ENCODE measurements around the gene PLPPR1.

The PLPPR1 gene

DNA sequence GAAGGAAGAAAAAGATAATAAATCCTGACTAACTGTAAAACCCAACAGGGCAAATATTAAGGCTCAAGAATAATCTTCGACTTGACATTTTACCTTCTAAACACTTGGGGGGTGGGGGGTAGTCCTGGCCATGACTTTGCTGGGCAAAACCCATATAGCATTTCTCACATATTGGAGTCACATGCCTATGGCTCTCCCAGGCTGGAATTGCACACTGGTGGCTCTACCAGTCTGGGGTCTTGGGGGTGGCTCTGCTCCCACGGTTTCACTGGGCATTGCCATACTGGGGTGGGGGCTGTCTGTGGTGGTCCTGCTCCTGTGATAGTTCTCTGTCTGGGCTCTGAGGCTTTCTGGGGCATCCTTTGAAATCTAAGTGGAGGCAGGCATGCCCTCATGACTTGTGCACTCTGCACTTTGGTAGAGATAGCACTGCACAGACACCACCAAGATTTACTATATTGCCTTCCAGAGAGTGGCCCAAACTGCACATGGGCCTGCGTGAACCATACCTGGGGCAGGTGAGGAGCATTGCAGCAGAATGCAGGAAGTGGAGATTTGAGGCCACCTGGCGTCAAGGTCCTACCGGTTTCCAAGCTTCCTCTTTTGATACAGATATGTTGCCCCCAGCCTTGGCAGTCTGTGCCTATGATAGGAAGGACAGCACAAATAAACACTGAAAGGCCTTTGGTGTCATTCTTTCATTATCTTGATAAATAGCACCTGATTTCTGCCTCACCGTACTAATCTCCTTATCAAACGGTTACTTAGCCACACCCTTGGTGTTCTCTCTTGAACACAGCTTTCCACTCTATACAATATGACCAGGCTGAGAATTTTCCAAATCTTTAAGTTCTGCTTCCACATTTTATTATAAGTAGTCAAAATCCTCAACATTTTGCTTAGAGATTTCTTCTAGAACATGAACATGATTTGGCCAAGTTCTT, 326.5 kb downstream of the PLPPR1 start:
- no peak for DNase-seq

DNA sequence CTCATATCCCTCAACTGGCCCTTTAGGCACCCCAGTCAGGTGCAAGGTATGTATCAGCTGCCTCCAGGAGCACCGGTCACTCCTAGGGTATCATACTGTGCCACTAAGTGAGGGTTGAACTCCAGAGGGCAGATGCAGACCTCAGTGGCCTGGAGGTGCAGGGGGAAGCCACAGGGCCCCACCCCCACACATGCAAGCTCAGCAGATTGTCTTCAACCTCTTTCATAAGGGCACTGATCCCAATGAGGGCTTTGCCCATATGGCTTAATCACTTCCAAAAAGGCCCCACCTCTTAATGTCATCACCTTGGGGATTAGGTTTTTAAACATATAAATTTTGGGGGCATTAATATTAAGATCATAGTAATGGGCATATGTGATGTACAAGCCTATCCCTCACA, 328.1 kb downstream of the PLPPR1 start:
- DNase-seq: no peak

DNA sequence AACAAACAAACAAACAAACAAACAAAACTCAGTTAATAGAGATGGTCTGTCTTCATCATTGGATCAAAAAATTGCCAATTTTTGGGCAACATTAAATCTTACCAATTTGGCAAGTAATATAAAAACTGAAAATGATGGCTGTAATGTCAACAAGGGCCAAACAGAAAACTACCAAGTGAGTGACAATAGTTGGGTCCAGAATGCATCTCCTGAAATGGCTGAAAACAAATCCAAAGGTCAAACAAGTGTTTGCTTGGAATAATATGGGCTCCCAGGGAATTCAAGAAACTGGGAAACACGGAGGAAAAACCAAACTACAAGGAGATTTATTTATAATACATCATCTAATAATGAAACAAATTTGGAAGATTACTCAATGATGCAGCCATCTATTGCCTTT, 331.2 kb downstream of the PLPPR1 start:
- DNase-seq: no peak

DNA sequence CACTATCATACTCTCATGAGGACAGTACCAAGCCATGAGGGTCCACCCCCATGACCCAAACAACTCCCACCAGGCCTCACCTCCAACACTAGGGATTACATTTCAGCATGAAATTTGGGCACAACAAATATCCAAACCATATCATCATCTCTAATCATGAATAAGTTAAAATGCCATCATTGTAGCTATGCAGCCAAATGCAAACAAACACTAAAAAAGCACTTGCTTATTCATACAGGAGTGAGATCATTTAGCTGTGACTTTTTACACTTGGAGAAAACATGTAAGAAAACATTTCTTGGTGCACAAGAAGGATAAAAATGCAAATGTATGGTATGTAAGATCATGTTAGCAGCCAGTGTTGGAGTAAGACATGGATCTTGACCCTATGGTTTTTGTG, 332.1 kb downstream of the PLPPR1 start:
- DNase-seq: no peak

DNA sequence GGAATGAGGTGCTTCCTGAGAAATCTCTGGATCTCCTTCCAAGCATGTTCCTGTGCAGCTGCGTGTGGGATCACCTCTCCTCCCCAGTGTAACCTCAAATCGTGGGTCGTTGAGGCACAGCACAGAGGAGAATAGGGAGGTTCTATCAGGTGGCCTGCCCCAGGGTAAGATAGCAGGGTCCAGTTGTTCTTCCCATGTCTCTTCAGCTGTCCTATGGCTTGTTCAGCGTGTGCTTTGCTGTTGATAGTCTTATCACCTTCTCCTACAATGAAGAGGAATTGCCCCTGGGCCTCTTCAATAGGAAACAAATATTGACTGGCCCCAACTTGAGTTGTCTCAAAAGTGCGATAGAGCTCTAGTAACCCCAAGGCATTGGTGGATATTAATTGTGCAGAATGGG, 333.9 kb downstream of the PLPPR1 start:
- no peak for DNase-seq

DNA sequence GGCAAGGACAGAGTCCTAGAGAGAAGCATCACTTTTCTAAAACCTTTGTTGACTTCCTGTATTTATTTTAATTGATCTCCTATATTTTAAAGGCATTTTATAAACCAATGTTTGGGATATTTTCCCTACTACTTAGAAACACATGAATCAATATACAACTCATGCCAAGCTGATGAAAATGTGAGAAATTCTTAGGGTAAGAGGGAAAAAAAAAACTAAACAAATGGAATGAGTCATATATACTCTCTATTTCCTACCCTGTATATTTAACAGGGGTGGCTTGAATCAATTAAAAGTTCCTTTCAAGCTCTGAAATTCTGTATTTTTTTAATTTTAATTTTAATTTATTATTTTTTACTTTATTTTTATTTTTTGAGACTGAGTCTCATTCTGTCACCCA, 336.7 kb downstream of the PLPPR1 start:
- no peak for DNase-seq

DNA sequence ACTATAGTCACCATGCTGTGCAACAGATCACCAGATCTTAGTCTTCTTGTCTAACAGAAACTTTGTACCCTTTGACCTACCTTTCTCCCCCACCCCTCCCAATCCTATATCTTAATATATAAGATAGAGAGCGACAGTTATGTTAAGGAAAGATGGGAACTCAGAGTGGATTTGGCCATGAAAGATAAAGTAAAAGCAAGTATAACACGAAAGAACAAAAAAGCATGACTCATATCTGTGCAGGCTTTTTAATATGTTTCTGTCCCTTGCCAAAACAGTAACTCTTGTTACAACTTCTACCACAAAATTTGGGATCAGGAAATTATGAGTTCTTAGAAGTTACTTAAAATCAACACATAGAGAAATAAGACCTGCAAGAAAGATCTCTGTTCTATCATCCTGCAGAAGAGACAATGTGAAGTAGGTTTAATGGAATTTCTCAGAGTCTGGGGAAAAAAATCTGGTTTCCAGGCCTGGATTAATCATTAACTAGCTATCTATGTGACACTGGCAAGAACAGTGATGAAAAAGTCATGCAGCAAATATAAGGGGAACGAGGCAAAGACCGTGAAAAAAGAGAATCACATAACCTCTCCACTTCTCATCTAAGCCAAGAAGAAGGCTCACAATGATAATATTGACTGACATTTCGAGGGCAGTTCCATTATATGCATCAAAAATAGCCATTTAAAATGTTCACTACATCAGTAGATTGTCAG, 337.7 kb downstream of the PLPPR1 start:
- no peak for DNase-seq

DNA sequence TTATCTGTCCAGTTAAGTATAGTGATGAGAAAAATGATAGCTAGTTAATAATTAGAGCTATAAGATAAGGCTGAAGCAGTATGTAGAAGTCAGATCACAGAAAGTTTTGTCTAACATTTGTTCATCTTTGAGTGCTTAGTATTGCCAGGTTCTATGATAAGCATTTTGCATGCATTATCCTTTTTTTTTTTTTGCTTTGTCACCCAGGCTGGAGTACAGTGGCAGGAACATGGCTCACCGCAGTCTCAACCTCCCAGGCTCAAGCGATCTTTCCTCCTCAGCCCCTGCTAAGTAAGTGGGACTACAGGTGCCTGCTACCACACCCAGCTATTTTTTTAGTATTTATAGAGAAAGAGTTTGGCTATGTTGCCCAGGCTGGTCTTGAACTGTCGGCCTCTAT, 338.8 kb downstream of the PLPPR1 start:
- DNase-seq: no peak

DNA sequence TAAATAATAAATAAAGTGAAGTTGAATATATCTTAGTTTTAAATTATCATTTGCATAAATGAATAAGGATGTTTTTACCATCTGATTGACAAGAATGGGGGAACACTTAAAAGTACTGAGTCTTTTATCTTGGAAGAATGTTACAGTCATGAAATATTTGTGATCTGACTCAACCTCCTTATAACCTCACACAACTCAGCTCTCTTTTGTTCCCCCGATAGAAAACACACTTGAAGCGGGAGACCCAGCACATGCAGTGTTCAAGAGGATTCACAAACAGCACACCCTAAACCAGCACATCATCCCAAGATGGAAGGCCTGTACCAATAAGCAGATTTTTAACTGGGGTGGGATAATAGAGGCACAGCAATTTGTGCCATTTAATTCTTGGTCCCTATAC, 340.8 kb downstream of the PLPPR1 start:
- no peak for DNase-seq

DNA sequence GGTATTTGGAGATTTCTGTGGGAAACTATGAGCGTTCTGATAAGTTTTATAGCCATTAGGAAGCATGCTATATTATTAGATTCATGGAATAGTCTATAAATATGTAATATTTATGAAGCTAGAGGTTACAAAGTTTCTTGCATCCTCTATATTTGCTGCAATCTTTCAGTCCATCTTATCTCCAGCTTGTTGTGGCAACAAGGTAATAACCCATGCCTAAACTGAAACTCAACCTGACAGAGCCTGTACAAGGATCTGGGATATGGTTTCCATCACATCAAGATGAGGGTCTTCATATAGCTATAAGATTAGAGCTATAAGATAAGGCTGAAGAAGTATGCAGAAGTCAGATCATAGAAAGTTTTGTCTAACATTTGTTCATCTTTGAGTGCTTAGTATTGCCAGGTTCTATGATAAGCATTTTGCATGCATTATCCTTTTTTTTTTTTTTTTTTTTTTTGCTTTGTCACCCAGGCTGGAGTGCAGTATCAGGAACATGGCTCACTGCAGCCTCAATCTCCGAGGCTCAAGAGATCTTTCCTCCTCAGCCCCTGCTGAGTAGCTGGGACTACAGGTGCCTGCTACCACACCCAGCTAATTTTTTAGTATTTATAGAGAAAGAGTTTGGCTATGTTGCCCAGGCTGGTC, 341.5 kb downstream of the PLPPR1 start:
- DNase-seq: no peak

DNA sequence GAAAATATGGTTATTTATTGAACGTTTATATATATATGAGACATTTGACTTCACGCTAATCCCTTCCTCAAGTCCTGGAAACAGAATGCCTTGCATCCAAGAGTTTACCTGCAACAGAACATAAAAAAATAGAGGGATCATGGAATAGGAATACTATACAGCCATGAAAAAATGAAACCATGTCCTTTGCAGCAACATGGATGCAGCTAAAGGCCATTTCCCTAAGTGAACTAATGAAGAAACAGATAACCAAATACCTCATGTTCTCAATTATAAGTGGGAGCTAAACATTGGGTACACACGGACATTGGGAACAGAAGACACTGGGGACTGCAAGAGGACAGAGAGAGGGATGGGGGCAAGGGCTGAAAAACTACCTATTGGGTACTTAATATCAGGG, 343.3 kb downstream of the PLPPR1 start:
- DNase-seq: no peak

DNA sequence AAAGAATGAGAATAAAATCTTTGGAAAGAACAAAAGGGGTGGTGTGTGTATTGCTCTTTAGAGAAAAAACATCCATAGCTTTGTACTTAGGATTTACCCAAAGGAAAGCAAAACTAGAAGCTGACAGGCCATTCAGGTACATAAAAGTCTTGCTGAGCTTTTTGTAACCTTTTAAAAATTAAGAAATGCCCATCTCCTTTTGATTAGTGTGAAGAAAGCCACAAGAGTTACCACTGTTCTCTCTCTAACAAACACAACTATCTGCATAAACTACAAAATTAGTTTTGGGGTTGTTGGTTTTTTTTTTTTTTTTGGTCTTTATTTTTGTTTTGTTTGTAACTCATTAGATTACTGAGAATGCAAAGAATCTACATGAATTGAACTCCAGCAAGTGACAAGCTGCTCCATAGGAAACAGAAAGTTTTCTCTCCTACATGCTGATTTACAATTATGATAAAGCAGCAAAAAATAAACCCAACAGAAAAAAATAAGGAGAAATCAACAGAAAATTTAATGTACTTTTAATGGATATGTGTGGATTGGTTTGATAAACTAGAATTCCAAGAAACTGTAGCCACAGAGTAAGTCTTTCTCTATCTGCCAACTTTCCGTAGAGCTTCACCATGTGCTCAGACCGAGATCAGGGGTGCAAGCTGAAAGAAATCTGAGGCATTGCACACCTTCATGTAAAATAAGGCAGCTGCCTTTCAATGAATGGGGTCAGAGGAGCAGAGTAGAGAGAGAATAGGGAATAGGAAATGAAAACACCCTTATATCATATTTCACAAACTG, 344.0 kb downstream of the PLPPR1 start:
- DNase-seq: no peak
